NCI-H2107 treated with DMSO at 0.1 percent for 48 hours (cell line): ENCODE data around the gene HIRA.
"Not testable (repeated sequence)": the region's sequence is repeated elsewhere in the genome, so short reads cannot be mapped to it uniquely, and the experiment has no call there.

Source experiments
- DNase-seq: peaks from one replicate; lab custom pipeline; 2025; ENCODE audit not compliant: unreplicated experiment; lab: John Stamatoyannopoulos, UW

Gene HIRA

GRCh38 chr22:19443544-19444211, 12.1 kb upstream of the HIRA start:
- DNase-seq, result no peak

GRCh38 chr22:19442166-19442565, 10.6 kb upstream of the HIRA start:
- DNase-seq, result no peak

- no peak for DNase-seq
Measured at GRCh38 chr22:19440411-19441195, 9.1 kb upstream of the HIRA start.

- DNase-seq, result peak; percentile 22
Measured at GRCh38 chr22:19438298-19438697, 6.8 kb upstream of the HIRA start.

- not testable (repeated sequence) for DNase-seq
Measured at GRCh38 chr22:19436444-19437161, 5.1 kb upstream of the HIRA start.

GRCh38 chr22:19434829-19435580, 3.5 kb upstream of the HIRA start:
- DNase-seq, result no peak

GRCh38 chr22:19434401-19434800, 2.9 kb upstream of the HIRA start:
- DNase-seq, result no peak

- peak; percentile 19 for DNase-seq
Measured at GRCh38 chr22:19432133-19432851, 759 bp upstream of the HIRA start, which contains the start of gene MRPL40. MRPL40 (plus strand) TSS chr22:19432545; CDS start chr22:19432555, 10 bp downstream.

- DNase-seq, result no peak
Measured at GRCh38 chr22:19430890-19431541, 517 bp downstream of the HIRA start.

GRCh38 chr22:19429950-19430889, 1.3 kb downstream of the HIRA start:
- peak; percentile 22 for DNase-seq

GRCh38 chr22:19424186-19424500, 7.4 kb downstream of the HIRA start:
- DNase-seq, result no peak

- DNase-seq, result no peak
Measured at GRCh38 chr22:19422440-19423301, 8.9 kb downstream of the HIRA start.

- no peak for DNase-seq
Measured at GRCh38 chr22:19420321-19420720, 11.2 kb downstream of the HIRA start.

GRCh38 chr22:19419464-19420178, 11.9 kb downstream of the HIRA start:
- peak; percentile 49 for DNase-seq

- DNase-seq, result no peak
Measured at GRCh38 chr22:19419086-19419463, 12.5 kb downstream of the HIRA start.

GRCh38 chr22:19412923-19413322, 18.6 kb downstream of the HIRA start:
- DNase-seq, result no peak

GRCh38 chr22:19412478-19412877, 19.1 kb downstream of the HIRA start:
- DNase-seq, result no peak

- DNase-seq, result no peak
Measured at GRCh38 chr22:19411690-19412045, 19.9 kb downstream of the HIRA start.
